Parathyroid adenoma (tissue), 2 donors: ENCODE data around the gene PPIH.
"Not testable (repeated sequence)": the region's sequence is repeated elsewhere in the genome, so short reads cannot be mapped to it uniquely, and the experiment has no call there.

Experiments used
- H2AFZ ChIP-seq: fragments of 300-600 bp; sonication (generic); one replicate; pipeline ENCODE4 v1.7.0; 2017; ENCODE audit warnings: antibody characterized with exemption, mild to moderate bottlenecking
- H3K27ac ChIP-seq: fragments of 300-600 bp; sonication (generic); one replicate; pipeline ENCODE4 v1.7.0; 2017
- H3K27me3 ChIP-seq: fragments of 300-600 bp; sonication (generic); one replicate; pipeline ENCODE4 v1.7.0; 2017; ENCODE audit warnings: low read length; ENCODE audit not compliant: control insufficient read depth, insufficient read depth
- H3K36me3 ChIP-seq: fragments of 300-600 bp; sonication (generic); one replicate; pipeline ENCODE4 v1.7.0; 2017; ENCODE audit warnings: low read length; ENCODE audit not compliant: control insufficient read depth, insufficient read depth
- H3K4me1 ChIP-seq: fragments of 300-600 bp; sonication (generic); one replicate; pipeline ENCODE4 v1.7.0; 2017; ENCODE audit warnings: control low read depth
- H3K4me2 ChIP-seq: fragments of 300-600 bp; sonication (generic); one replicate; pipeline ENCODE4 v1.7.0; 2017; ENCODE audit warnings: low read length
- H3K4me3 ChIP-seq: fragments of 300-600 bp; sonication (generic); one replicate; pipeline ENCODE4 v1.7.0; 2017; ENCODE audit warnings: low read depth, low read length
- H3K79me2 ChIP-seq: fragments of 300-600 bp; sonication (generic); one replicate; pipeline ENCODE4 v1.7.0; 2017; ENCODE audit warnings: control low read depth
- H3K9ac ChIP-seq: fragments of 300-600 bp; sonication (generic); one replicate; pipeline ENCODE4 v1.7.0; 2017; ENCODE audit warnings: mild to moderate bottlenecking
- H3K9me3 ChIP-seq: fragments of 300-600 bp; sonication (generic); one replicate; pipeline ENCODE4 v1.7.0; 2017; ENCODE audit warnings: low read length; ENCODE audit not compliant: control insufficient read depth
- TF ChIP-seq, protein P1 (sequence below): fragments of 300-600 bp; sonication (generic); IDR thresholded peaks from one replicate; pipeline ENCODE4 v1.7.0; 2017; ENCODE audit warnings: antibody characterized with exemption, mild to moderate bottlenecking
- donor health status: primary hyperparathyroidism.

Gene PPIH

DNA sequence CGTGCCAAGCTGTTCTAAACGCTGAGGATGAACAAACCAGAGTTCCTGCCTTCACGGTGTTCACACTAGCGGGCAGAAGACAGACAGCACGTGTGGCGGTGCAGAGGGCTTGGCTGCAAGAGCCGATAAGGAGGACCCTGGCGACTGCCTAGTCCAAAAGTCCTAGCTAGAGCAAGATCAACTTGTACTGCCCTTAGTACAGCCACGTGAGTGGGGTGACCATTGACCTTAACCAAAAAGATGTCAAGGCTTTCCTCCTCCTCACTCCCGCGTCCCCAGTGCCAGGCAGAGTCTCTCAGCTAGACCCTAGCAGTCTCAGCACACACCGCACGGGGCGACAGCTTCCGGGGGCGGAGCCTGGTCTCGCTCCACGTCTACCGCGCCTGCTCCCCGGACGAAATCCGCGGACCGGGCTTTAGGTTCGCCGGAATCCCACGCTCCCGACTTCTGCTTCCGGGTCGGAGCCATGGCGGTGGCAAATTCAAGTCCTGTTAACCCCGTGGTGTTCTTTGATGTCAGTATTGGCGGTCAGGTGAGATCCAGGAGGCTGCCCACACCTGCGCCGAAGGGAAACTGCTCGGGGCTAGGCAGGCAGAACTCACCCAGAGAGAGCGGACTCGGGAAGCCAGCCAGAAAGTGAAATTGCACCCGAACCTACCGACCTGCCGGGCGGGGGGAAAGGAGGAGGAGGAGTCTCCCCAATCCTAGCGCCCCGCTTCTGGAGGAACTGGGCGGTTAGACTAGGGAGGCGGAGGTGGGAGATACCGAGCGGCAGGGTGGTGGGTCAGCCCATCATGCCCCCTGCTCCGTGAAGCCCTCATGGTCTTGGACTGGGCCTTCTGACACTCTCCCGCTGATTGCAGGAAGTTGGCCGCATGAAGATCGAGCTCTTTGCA is at the start of gene PPIH:
Gene PPIH (plus strand): TSS at position 443 of the 896 bp plus-strand sequence. CDS start 24 bp downstream, at position 467.
- peak within 1 kb of the TSS; percentile 68 for H3K27ac ChIP-seq
- H3K4me2 ChIP-seq, result peak within 1 kb of the TSS; percentile 99

DNA sequence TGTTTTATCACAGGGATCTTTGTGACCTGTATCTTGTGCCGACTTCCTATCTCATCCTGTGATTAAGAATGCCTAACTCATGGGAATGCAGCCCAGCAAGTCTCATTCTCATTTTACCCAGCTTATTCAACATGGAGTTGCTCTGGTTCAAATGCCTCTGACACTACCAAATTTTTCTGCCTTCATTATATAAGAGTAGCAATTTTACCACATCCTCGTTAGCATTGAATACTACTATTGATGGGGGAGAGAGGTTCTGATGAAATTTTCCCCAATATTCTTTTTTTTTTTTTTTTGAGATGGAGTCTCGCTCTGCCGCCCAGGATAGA is 44.5 kb upstream of the PPIH start:
- H3K4me2 ChIP-seq, result no peak overlapping the region
- no peak overlapping the region for H2AFZ ChIP-seq
- H3K79me2 ChIP-seq, result no peaks in the 10 kb centered on the region
- no peaks in the 10 kb centered on the region for H3K27me3 ChIP-seq
- no peak overlapping the region for H3K27ac ChIP-seq
- H3K4me3 ChIP-seq, result no peak overlapping the region
- no peaks in the 10 kb centered on the region for H3K9me3 ChIP-seq
- TF ChIP-seq, protein P1, sequence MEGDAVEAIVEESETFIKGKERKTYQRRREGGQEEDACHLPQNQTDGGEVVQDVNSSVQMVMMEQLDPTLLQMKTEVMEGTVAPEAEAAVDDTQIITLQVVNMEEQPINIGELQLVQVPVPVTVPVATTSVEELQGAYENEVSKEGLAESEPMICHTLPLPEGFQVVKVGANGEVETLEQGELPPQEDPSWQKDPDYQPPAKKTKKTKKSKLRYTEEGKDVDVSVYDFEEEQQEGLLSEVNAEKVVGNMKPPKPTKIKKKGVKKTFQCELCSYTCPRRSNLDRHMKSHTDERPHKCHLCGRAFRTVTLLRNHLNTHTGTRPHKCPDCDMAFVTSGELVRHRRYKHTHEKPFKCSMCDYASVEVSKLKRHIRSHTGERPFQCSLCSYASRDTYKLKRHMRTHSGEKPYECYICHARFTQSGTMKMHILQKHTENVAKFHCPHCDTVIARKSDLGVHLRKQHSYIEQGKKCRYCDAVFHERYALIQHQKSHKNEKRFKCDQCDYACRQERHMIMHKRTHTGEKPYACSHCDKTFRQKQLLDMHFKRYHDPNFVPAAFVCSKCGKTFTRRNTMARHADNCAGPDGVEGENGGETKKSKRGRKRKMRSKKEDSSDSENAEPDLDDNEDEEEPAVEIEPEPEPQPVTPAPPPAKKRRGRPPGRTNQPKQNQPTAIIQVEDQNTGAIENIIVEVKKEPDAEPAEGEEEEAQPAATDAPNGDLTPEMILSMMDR, result no peak
- no peaks in the 10 kb centered on the region for H3K36me3 ChIP-seq
- no peak overlapping the region for H3K9ac ChIP-seq
- H3K4me1 ChIP-seq, result no peaks in the 10 kb centered on the region

More for the DNA sequence above, at the start of gene PPIH:
- TF ChIP-seq, protein P1, result peak; percentile 6
- H3K4me3 ChIP-seq, result peak within 1 kb of the TSS; percentile 81
- H3K36me3 ChIP-seq, result no peaks in the 10 kb centered on the region
- peak within 1 kb of the TSS; percentile 90 for H2AFZ ChIP-seq
- no peak within 1 kb of the TSS for H3K9ac ChIP-seq
- H3K79me2 ChIP-seq, result no peaks in the 10 kb centered on the region
- H3K4me1 ChIP-seq, result peaks cover 4% of the 10 kb centered on the region
- H3K27me3 ChIP-seq, result no peaks in the 10 kb centered on the region
- H3K9me3 ChIP-seq, result no peaks in the 10 kb centered on the region

DNA sequence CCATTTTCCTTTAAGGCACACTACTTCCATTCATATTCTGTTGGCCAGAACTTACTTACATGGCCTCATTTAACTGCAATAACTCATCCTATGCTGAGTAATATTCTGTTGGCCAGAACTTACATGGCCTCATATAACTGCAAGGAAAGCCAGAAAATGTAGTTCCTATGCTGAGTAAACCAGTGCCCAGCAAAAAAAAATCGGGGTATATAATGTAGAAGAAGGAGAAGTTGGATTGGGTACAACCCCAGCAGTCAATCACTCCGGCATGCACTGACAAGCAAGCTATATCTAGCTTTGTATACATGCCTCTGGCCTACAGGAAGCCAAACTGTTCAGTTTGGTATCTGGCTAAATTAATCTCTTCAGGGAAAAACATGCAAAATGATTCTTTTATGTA is 39.4 kb upstream of the PPIH start:
- Histone ChIP-seq H3K9me3 (no peaks in the 10 kb centered on the region), H2AFZ (no peak overlapping the region), H3K4me2 (no peak overlapping the region), H3K4me1 (no peaks in the 10 kb centered on the region), H3K36me3 (no peaks in the 10 kb centered on the region), H3K79me2 (no peaks in the 10 kb centered on the region), H3K27me3 (no peaks in the 10 kb centered on the region), H3K4me3 (no peak overlapping the region), H3K9ac (no peak overlapping the region), H3K27ac (no peak overlapping the region)
- TF ChIP-seq, protein P1, result no peak

DNA sequence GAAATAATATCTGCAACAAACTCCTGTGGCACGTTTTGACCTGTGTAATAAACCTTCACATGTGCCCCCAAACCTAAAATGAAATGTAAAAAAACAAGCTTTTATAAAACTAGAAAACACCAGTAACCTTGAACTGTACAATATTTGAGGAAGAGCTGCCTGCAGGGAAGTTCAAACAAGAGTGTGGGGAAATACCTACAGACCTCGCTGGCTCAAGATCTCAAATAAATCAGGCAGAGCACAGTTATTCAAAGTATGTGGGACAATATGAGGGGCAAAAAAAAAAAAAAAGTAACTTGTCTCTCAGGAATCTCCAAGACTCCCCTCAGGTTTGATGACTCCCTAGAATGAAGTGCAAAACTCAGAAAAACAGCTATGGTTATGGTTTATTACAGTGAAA is 37.9 kb upstream of the PPIH start:
- Histone ChIP-seq H3K4me2 (no peak overlapping the region), H3K9ac (no peak overlapping the region), H2AFZ (no peak overlapping the region), H3K27me3 (no peaks in the 10 kb centered on the region), H3K9me3 (no peaks in the 10 kb centered on the region), H3K4me1 (no peaks in the 10 kb centered on the region), H3K4me3 (no peak overlapping the region), H3K36me3 (no peaks in the 10 kb centered on the region), H3K79me2 (no peaks in the 10 kb centered on the region), H3K27ac (no peak overlapping the region)
- TF ChIP-seq, protein P1, result no peak

DNA sequence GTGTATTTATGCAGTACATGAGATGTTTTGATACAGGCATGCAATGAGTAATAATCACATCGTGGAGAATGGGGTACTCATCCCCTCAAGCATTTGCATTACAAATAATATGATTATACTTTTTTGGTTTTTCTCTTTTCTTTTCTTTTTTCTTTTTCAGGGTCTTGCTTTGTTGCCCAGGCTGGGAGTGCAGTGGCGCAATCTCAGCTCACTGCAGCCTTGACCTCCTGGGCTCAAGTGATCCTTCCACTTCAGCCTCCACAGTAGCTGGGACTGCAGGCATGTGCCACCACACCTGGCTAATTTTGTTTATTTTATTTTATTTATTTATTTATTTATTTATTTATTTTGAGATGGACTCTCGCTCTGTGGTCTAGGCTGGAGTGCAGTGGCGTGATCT is 37.0 kb upstream of the PPIH start:
- H3K36me3 ChIP-seq, H3K4me2 ChIP-seq, H3K9me3 ChIP-seq, H3K4me3 ChIP-seq, H2AFZ ChIP-seq, H3K79me2 ChIP-seq, H3K9ac ChIP-seq, H3K4me1 ChIP-seq, H3K27me3 ChIP-seq, H3K27ac ChIP-seq: not testable (repeated sequence)

DNA sequence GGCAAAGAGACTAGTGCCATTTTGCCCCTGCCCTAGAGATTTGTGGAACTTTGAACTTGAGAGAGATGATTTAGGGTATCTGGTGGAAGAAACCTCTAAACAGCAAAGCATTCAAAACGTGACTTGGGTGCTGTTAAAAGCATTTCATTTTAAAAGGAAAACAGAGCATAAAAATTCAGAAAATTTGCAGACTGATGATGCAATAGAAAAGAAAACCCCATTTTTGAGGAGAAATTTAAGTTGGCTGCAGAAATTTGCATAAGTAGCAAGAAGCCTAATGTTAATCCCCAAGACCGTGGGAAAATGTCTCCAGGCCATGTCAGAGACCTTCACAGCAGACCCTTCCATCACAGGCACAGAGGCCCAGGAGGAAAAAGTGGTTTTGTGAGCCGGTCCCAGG is 31.0 kb upstream of the PPIH start:
- H3K4me3 ChIP-seq, H3K9ac ChIP-seq, H3K4me2 ChIP-seq, H3K27me3 ChIP-seq, H3K27ac ChIP-seq, H3K9me3 ChIP-seq, H2AFZ ChIP-seq, H3K79me2 ChIP-seq, H3K4me1 ChIP-seq, H3K36me3 ChIP-seq: not testable (repeated sequence)
